22Rv1 (cell line): ENCODE measurements around the gene L3MBTL4.

Experiments used
- CTCF ChIP-seq: fragments of 450-650 bp; IDR thresholded peaks from 2 replicates; pipeline ENCODE4 v1.5.1; 2017; ENCODE audit warnings: mild to moderate bottlenecking
- ZFX ChIP-seq: fragments of 450-650 bp; IDR thresholded peaks from 2 replicates; pipeline ENCODE4 v1.6.1; 2017; ENCODE audit warnings: antibody characterized with exemption, borderline replicate concordance

GRCh38 chr18:6414723-6415417 lies at the start of gene L3MBTL4:
- TF ChIP-seq CTCF (no peak), ZFX (no peak)
